ENCODE results near the gene STK32C.
"Not testable (repeated sequence)": the region's sequence is repeated elsewhere in the genome, so short reads cannot be mapped to it uniquely, and the experiment has no call there.

Gene STK32C

GRCh38 chr10:132227851-132228390 is 79.8 kb downstream of the STK32C start:
- DNase-seq = no peak

GRCh38 chr10:132226586-132227405 is 81.0 kb downstream of the STK32C start:
- DNase-seq = no peak

DNA sequence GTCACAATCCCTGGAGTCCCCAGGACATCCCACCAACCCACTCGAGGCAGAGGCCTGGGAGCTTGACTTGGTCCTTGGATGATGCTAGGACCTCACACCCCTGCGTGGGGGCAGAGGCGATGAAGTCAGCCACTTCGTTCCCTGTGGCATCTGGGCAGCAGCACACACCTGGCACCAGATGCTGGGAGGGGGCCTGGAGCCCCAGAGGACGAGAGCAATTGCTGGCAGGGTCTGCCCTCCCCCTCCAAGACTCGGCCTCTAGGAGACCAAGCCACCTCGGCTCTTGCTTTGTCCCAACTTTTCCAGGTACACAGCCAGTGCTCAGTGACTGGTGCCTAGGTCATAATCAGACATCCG is 81.9 kb downstream of the STK32C start:
- DNase-seq = no peak

- DNase-seq = no peak
Measured at GRCh38 chr10:132225073-132225848, 82.5 kb downstream of the STK32C start.

GRCh38 chr10:132224343-132225072 is 83.2 kb downstream of the STK32C start:
- DNase-seq = no peak

DNA sequence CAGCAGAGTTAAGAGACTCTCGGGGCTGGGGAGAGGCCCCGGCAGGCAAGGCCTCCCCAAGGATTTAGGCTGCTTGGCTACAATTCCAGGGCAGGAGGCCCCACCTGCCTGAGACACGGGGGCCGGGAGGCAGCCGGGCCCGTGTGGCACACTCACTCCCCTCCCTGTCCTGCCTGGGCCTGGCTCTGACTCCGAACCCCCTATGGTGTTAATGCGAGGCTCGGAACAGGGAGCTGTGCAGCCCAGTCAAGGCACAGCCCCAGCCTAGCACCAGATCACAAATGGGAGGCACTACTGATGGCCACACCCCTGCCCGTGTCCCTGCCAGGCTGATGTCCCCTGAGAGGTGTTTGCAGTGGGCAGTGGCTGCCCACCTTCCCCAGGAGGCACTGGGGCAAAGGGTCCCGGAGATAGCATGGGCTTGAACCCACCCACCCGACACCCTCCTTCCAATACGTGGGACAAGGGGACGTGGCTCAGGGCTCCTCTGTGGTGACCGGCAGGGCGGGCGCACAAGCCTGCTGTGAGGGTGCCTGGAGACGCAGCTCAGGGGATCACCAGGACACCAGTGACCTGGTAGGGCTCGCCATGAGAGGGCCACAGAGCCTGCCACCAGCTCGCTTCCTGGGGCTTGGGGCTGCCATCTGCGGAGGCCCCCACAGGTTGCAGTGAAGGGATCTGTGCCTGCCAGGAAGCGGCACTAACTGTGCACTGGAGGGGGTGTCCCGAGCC is 84.0 kb downstream of the STK32C start:
- DNase-seq = no peak

DNA sequence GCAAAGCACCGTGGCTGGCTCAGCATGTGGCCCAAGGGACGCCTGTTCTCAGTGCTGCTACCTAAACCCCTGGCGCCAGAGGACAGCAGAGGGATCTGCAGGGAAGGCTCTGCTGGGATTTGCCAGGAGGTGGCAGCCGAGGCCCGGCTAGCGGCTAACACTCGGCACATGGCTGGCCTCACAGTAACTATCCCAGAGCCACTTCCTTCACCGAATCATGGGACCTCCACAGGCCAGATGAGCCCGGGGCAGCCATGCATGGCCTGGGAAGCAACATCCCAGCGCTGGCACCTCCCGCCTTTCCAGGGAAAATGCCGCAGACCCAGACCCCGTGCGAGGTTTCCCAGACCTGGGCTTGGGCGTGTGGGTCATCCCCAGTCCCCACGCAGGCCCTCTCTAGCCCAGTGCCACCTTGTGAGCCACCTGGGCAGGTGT is 84.6 kb downstream of the STK32C start:
- no peak for DNase-seq

DNA sequence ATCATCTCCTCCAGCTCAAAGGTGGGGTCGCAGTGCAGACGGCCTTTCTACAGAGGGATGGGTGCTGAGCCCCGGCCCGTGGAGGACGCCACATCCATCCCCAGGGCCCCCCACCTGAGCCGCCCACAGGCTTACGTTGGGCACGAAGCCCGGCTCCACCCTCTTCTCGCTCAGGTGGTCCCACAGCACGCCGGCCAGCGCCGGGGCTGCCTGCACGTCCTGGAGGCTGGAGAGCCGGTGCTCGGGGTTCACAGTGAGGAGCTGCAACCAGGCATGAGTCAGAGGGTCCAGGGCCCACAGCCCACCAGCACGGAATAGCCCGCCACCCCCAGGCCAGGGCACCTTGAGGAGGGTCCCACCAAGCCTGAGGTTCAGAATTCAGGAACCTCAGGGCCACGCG is 85.0 kb downstream of the STK32C start:
- DNase-seq = no peak

DNA sequence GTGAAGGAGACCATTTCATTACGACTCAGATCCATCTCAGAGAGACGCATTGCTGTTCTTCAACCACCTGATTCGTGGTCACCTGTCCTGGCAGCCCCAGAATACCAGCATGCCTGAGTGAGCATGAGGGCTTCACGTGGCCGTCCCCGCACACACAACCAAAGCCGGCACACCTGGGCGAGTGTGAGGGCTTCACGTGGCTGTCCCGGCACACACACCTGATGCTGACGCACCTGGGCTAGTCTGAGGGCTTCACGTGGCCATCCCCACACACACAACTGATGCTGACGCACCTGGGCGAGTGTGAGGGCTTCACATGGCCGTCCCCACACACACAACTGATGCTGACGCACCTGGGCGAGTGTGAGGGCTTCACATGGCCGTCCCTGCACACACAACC is 86.8 kb downstream of the STK32C start:
- DNase-seq = not testable (repeated sequence)

GRCh38 chr10:132220061-132220460 is 87.7 kb downstream of the STK32C start:
- no peak for DNase-seq

DNA sequence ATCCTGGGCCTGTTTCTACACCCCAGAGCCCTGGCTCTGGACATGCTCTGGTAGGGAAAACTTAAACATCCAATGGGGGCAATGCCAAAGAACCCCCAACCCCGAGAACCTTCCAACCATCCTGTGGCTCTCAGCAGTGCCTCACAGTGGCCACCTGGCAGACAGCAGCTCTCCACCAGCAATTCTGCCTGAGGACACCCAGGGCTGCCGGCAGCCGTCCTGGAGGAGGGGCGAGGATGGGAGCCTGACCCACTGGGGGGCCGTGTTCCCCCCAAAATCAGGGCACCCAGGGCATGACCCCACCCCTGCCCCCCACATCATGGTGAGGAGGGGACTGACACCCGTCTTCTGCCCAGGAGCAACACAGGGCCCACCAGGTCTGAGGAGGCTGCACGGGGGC is 88.3 kb downstream of the STK32C start:
- DNase-seq = no peak

- DNase-seq = not testable (repeated sequence)
Measured at GRCh38 chr10:132216441-132216840, 91.3 kb downstream of the STK32C start.

DNA sequence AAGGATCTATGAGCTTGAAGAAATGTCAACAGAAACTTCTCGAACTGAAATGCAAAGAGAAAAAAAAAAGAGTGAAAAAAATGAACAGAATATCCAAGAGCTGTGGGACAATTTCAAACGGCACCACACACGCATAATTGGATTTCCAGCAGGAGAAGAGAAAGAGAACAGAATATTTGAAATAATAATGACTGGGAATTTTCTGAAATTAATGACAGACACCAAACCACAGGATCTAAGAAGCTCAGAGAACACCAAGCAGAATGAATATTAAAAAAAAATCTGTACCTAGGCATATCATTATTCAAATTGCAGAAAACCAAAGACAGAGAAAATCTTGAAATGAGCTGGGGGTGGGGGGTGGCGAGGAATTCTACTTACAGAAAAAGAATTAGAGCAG is 93.8 kb downstream of the STK32C start:
- no peak for DNase-seq

GRCh38 chr10:132212816-132213215 is 94.9 kb downstream of the STK32C start:
- DNase-seq = no peak

GRCh38 chr10:132211246-132211645 is 96.5 kb downstream of the STK32C start:
- DNase-seq = no peak

- no peak for DNase-seq
Measured at GRCh38 chr10:132210766-132211165, 97.0 kb downstream of the STK32C start.

- no peak for DNase-seq
Measured at GRCh38 chr10:132209978-132210530, 97.7 kb downstream of the STK32C start.

DNA sequence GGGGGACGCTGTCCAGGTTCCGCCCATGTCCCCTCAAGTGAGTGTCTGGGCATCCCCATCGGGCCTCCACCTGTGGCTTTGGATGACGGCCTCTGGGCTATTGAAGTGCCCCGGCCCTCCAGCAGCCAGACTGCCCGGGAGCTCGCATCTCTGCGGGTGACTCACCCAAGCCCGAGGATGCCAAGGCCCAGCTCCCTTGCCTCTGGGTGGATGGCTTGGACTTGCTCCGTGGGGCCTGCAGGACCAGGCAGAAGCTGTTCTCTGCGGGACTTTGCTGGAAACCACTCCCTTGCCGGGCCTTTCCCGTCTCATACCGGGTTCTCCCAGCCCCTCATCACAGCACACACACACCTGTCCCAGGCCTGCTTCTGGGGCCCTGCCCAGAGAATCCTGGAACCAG is 98.6 kb downstream of the STK32C start:
- peak; percentile 29 for DNase-seq

DNA sequence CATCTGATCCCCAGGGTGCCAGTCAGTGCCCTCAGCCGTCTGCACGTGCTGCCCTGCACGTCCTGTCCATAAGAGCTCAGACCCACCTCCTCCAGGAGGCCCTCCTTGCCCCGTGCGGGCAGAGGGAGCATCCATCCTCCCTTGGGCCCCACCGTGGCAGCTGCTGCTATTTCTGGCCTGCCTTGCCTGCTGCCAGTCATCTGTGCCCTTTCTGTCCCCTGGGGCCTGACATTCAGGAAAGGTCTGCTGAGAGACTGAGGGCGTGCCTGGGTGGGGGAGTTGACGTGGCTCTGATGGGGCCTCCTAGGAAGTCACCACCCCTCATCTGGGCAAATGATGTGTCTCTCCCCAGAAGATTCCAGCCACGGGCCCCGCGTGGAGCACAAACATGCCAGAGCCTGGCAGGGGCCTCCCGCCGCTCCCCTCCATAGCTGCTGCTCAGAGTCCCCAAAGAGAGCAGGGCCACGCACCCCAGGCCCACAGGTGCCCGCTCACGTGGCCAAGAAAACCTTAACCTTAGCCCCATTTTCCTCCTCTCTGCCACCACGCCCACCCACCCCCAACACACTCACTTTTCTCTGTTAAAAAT is 99.2 kb downstream of the STK32C start:
- no peak for DNase-seq

DNA sequence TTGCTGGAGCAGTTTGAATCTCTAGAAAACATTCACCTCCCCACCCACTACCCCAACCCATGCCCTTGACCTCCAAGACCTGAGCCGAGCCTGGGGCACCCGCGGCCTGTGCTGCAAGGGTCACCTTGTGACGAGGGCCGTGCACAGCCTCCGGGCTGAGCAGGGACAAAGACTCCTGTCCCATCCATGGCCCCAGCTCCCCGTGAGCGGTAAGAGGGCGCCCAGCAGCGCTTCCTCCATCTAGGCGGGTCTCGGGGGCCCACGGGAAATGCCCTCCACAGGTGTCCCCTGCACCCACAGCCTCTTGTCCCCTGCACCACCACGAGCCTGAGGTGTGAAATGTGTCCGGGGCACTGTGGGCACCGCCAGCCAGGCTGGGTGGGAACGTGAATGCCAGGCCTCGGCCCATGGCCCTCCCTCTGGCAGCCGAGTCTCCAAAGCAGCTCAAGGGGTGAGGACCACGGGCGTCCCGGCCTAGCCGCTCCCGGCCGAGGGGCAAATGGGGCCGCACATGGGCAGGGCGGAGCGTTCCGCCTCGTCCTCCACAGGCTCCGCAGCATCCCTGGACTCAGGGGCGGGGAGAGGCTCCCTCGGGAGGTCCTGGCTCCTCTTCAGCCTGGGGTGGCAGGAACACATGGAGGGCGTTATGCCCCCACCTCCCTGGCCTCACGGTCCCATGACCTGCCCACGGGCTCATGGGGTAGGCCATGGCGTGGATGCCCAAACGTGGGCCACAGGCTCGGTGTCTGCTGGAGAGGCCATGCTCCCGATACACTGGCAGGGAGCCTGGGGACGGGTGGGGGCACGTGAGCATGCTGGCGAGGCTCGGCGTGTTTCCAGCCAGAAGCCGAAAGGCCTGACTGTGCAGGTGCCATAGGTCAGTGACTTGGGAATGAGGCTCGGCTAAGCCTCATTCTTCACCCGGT is 100.0 kb downstream of the STK32C start:
- no peak for DNase-seq
